Esophagus squamous epithelium (tissue), 5 donors: ENCODE results near the gene C1orf146. TPM values are rescaled to one million over a fixed set of nuclear protein-coding genes. Genes with fewer than 3 reads are reported as not detected.
"Not testable (repeated sequence)": the region's sequence is repeated elsewhere in the genome, so short reads cannot be mapped to it uniquely, and the experiment has no call there.

Source experiments
- DNase-seq: peaks from one replicate; lab custom pipeline; 2025; lab: John Stamatoyannopoulos, UW
- H3K27ac ChIP-seq, 4 donors: fragments of 200-600 bp; sonication (generic); one replicate each; pipeline ENCODE4 v1.5.1; 2016 to 2019; ENCODE audit warnings: mild to moderate bottlenecking in 1 of 4
- H3K27me3 ChIP-seq, 4 donors: fragments of 200-600 bp; sonication (generic); 1 replicate in 3 of 4; 2 replicates in 1 of 4; pipeline versions ENCODE4 v1.5.1 to v1.6.0; 2017 to 2021; ENCODE audit warnings: antibody characterized with exemption in 1 of 4
- H3K36me3 ChIP-seq, 3 donors: fragments of 200-600 bp; sonication (generic); one replicate each; pipeline ENCODE4 v1.5.1; 2016 to 2019
- H3K4me1 ChIP-seq, 3 donors: fragments of 200-600 bp; sonication (generic); one replicate each; pipeline ENCODE4 v1.5.1; 2017 to 2019
- H3K4me3 ChIP-seq, 4 donors: fragments of 200-600 bp; sonication (generic); 1 replicate in 3 of 4; 2 replicates in 1 of 4; pipeline ENCODE4 v1.5.1; 2016 to 2019; ENCODE audit warnings: mild to moderate bottlenecking in 2 of 4, moderate library complexity in 1 of 4
- H3K9me3 ChIP-seq, 3 donors: fragments of 200-600 bp; sonication (generic); one replicate each; pipeline ENCODE4 v1.5.1; 2016 to 2019
- CTCF ChIP-seq, 6 experiments: fragments of 450-650 bp in 4 of 6; fragments of 200-600 bp in 2 of 6; sonication (generic) in 2 of 6; IDR thresholded peaks; one replicate each; pipeline ENCODE4 v1.5.1; 2016 to 2019; ENCODE audit warnings: antibody characterized with exemption in 6 of 6, mild to moderate bottlenecking in 4 of 6, moderate library complexity in 4 of 6
- POLR2A ChIP-seq, 4 donors: fragments of 450-650 bp; IDR thresholded peaks; one replicate each; pipeline ENCODE4 v1.6.1; 2017; ENCODE audit warnings: antibody characterized with exemption in 4 of 4, mild to moderate bottlenecking in 4 of 4, moderate library complexity in 3 of 4
- WGBS, 2 donors: methylation state at CpG; one replicate each; pipeline ENCODE4 v1.1.5; 2018; 5-methylcytosine and 5-hydroxymethylcytosine counted together
- intact Hi-C: fragments of 100-400 bp; cut with DNase I; formaldehyde crosslinking; loops from one replicate; pipeline ENCODE4 v1.15.0; 2022
- total RNA-seq, 4 donors: library from RNA; depleted of rRNA; stranded (reverse); fragments of >200 nt; gene quantifications; one replicate each; pipeline ENCODE4 v1.1.0, GENCODE V29; 2016
- donor health status: DM: yes; HTN: yes; CAD: no.

C1orf146 gene
- total RNA-seq, 4 donors from 2014 or later, result not detected

- 72 to 86% methylated on average over 3 of the region's 3 CpGs for WGBS, 2 donors
- Histone ChIP-seq H3K27ac (no peak overlapping the region), H3K36me3 (no peaks in the 10 kb centered on the region), H3K4me1 (no peaks in the 10 kb centered on the region), H3K4me3 (no peak overlapping the region), H3K9me3 (no peaks in the 10 kb centered on the region), H3K27me3 (no peaks in the 10 kb centered on the region)
- DNase-seq, result no peak
- TF ChIP-seq CTCF (IDR thresholded peaks at IDR 0.05) (no peak), POLR2A (IDR thresholded peaks at IDR 0.05) (no peak)
- intact Hi-C loops, result no loop called here
Observed at GRCh38 chr1:92228401-92228800, 10.7 kb downstream of the C1orf146 start.

DNA sequence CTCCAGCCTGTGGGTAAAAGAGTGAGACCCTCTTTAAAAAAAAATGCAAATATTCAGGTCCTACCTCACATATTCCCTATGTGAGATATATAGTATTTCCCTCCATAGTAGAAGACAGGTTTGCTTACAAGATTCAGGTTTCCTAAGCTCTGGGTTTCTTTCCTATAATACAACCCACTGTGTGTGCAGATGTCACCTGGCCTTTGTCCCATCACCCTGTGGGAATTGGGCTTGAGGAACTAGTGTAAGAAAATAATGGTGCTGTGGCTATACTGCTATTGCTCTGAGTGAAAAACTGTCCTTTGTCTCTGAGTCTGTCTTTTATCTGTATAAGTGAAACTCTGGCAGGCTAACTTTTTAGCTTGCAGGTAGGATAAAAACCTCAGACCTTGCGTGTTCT lies 13.0 kb downstream of the C1orf146 start:
- H3K9me3 ChIP-seq, result no peaks in the 10 kb centered on the region
- no peak for TF ChIP-seq CTCF (IDR thresholded peaks at IDR 0.05)
- TF ChIP-seq POLR2A (IDR thresholded peaks at IDR 0.05), result no peak
- intact Hi-C loops, result no loop called here

GRCh38 chr1:92240034-92240433 lies 22.3 kb downstream of the C1orf146 start:
- intact Hi-C loops, result no loop called here
- Histone ChIP-seq H3K27me3 (peaks cover 0 to 3% (median 0%) of the 10 kb centered on the region in 4 donors), H3K4me1 (no peaks in the 10 kb centered on the region), H3K36me3 (no peaks in the 10 kb centered on the region), H3K4me3 (no peak overlapping the region), H3K9me3 (no peaks in the 10 kb centered on the region), H3K27ac (no peak overlapping the region)
- DNase-seq, result no peak
- TF ChIP-seq CTCF (IDR thresholded peaks at IDR 0.05) (no peak), POLR2A (IDR thresholded peaks at IDR 0.05) (no peak)
- 83 to 84% methylated on average over 2 of the region's 2 CpGs for WGBS, 2 donors

More for the DNA sequence above, 13.0 kb downstream of the C1orf146 start:
- 72 to 86% methylated on average over 1 of the region's 1 CpG for WGBS, 2 donors
- Histone ChIP-seq H3K36me3 (no peaks in the 10 kb centered on the region), H3K27me3 (no peaks in the 10 kb centered on the region), H3K4me3 (no peak overlapping the region), H3K27ac (no peak overlapping the region), H3K4me1 (no peaks in the 10 kb centered on the region)
- DNase-seq, result no peak

DNA sequence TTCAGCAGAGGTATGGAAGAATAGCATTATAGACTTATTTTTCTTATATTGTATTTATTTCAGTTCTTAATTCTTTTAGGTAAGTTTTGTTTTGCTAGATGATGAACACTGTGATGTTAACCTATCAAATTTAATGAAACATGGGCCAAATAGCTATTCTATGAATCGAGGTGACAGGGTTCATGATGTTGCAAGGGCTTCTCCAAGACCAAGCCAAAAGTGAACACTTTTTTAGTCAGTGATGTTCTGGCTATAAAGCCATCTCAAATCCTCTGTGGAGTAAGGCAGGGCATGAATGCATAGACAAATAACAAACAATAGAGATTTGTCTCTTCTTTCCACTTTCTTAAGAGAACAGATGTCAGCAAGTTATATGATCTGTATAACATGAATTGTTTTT lies 26.7 kb downstream of the C1orf146 start:
- no peaks in the 10 kb centered on the region for H3K9me3 ChIP-seq
- 79 to 100% methylated on average over 1 of the region's 1 CpG for WGBS, 2 donors
- H3K27me3 ChIP-seq, result no peaks in the 10 kb centered on the region
- H3K27ac ChIP-seq, result no peak overlapping the region
- H3K4me1 ChIP-seq, result no peaks in the 10 kb centered on the region
- intact Hi-C loops, result no loop called here
- H3K4me3 ChIP-seq, result no peak overlapping the region
- H3K36me3 ChIP-seq, result peaks cover 0 to 23% (median 0%) of the 10 kb centered on the region in 3 donors
- TF ChIP-seq POLR2A (IDR thresholded peaks at IDR 0.05), result no peak
- no peak for TF ChIP-seq CTCF (IDR thresholded peaks at IDR 0.05)
- DNase-seq, result no peak

DNA sequence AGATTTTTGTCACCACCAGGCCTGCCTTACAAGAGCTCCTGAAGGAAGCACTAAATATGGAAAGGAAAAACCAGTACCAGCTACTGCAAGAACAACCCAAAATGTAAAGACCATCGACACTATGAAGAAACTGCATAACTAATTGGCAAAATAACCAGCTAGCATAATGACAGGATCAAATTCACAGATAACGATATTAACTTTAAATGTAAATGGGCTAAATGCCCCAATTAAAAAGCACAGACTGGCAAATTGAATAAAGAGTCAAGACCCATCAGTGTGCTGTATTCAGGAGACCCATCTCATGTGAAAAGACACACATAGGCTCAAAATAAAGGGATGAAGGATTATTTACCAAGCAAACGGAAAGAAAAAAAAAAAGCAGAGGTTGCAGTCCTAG lies 37.0 kb downstream of the C1orf146 start:
- H3K9me3 ChIP-seq, H3K4me3 ChIP-seq, H3K27ac ChIP-seq, DNase-seq, H3K4me1 ChIP-seq, intact Hi-C loops, H3K27me3 ChIP-seq: not testable (repeated sequence)
- WGBS, 2 donors, result 57 to 59% methylated on average over 3 of the region's 3 CpGs
- peaks cover 0 to 60% (median 4%) of the 10 kb centered on the region in 3 donors for H3K36me3 ChIP-seq

- peaks cover 0 to 82% (median 11%) of the 10 kb centered on the region in 3 donors for H3K36me3 ChIP-seq
- no peaks in the 10 kb centered on the region for H3K9me3 ChIP-seq
- H3K27ac ChIP-seq, result no peak overlapping the region
- no peak for DNase-seq
- no peaks in the 10 kb centered on the region for H3K27me3 ChIP-seq
- WGBS, 2 donors, result 12 to 71% methylated on average over 1 of the region's 1 CpG
- intact Hi-C loops, result no loop called here
- no peak overlapping the region for H3K4me3 ChIP-seq
- TF ChIP-seq CTCF (IDR thresholded peaks at IDR 0.05) (no peak), POLR2A (IDR thresholded peaks at IDR 0.05) (no peak)
- H3K4me1 ChIP-seq, result no peaks in the 10 kb centered on the region
Observed at GRCh38 chr1:92259350-92259749, 41.6 kb downstream of the C1orf146 start.
